NOMO-1 treated with dmso at 0.1 percent for 144 hours (cell line): Measurements from ENCODE around the gene ARRDC5.
"Not testable (repeated sequence)": the region's sequence is repeated elsewhere in the genome, so short reads cannot be mapped to it uniquely, and the experiment has no call there.

ENCODE experiments used
- DNase-seq: peaks from one replicate; lab custom pipeline; 2025; ENCODE audit not compliant: unreplicated experiment; lab: John Stamatoyannopoulos, UW

ARRDC5 gene

DNA sequence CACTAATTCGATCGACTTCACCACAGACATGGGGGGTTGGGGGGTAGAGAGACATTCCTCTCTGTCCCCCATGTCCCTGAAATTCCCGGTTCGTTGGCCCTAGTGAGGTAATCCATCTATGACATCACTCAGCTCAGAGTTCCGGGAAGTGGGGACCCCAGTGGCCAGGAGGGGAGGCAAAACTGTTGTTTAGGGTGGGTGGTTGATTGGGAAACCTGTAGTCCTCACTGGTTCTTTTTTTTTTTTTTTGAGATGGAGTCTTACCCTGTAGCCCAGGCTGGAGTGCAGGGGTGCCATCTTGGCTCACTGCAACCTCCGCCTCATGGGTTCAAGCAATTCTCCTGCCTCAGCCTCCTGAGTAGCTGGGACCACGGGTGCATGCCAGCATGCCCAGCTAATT lies at the start of gene ARRDC5:
ARRDC5 (minus strand) TSS at position 101 of the 400 bp plus-strand sequence; CDS start at position 30, 71 bp downstream.
- DNase-seq: no peak

DNA sequence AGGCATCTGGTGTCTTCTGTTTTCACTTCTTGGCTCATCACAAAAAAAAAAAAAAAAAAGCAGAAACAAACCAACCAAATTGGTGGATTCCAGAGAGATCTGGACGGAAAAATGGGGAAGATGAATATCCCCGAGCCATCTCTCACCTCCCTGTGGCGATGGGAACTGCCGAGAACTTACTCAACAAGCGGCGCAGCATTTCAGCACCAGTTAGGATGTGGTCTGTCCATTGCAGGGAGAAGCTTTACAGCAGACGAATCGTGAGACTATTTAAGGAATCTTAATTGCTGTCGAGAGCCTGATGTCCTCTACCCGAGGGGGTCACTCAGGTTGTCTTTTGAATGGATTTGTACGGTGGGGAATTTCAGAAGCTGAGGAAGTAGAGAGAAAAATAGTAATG lies 49.0 kb upstream of the ARRDC5 start:
- no peak for DNase-seq

DNA sequence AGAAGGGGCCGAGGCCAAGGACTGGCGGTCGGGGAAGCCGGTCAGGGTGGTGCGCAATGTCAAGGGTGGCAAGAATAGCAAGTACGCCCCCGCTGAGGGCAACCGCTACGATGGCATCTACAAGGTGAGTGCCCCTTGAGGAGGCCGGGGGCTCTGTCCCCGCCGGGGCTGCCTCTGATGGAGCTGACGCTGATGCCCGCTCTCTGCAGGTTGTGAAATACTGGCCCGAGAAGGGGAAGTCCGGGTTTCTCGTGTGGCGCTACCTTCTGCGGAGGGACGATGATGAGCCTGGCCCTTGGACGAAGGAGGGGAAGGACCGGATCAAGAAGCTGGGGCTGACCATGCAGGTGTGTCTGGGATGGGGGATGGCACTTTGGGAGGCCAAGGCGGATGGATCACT lies 48.0 kb upstream of the ARRDC5 start:
- DNase-seq: not testable (repeated sequence)

DNA sequence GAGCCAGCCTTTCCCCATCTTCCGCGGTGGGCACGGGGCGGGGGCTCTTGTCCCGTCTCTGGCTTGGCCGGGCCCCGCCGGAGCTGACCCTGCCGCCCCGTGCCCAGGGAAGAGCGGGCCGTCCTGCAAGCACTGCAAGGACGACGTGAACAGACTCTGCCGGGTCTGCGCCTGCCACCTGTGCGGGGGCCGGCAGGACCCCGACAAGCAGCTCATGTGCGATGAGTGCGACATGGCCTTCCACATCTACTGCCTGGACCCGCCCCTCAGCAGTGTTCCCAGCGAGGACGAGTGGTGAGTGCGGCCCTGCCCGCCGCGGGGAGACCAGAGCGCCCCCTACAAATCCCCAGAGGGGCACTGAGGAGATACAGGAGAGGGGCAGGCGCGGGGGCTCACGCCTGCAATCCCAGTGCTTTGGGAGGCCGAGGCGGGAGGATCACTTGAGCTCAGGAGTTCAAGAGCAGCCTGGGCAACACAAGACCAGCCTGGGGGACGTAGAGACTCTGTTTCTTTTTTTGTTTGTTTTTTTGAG lies 39.0 kb upstream of the ARRDC5 start:
- DNase-seq: not testable (repeated sequence)

DNA sequence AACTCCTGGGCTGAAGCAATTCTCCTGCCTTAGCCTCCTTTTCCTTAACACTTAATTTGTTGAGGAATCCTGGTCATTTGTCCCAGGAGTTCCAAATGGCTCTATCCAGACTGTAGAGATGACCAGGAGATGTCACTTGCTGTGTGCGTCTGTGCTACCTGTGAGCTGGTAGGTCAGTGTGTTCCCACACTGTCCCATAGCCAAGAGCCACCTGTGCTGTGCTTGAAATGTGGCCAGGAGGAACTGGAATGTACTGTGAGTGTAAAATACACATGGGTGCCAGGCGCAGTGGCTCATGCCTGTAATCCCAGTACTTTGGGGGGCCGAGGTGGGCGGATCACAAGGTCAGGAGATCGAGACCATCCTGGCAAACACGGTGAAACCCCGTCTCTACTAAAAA lies 36.8 kb upstream of the ARRDC5 start:
- no peak for DNase-seq

DNA sequence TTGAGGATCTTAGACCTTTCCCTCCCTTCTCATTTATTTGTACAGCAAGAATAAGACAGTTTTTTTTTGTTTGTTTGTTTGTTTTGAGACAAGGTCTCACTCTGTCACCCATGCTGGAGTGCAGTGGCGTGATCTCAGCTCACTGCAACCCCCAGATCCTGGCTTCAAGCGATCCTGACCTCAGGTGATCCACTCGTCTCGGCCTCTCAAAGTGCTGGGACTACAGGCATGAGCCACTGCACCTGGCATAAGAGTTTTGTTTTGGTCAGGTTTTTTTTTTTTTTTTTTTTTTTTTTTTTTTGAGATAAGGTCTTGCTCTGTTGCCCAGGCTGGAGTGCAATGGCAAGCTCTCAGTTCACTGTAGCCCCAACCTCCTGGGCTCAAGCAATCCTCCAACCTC lies 35.8 kb upstream of the ARRDC5 start:
- DNase-seq: not testable (repeated sequence)

DNA sequence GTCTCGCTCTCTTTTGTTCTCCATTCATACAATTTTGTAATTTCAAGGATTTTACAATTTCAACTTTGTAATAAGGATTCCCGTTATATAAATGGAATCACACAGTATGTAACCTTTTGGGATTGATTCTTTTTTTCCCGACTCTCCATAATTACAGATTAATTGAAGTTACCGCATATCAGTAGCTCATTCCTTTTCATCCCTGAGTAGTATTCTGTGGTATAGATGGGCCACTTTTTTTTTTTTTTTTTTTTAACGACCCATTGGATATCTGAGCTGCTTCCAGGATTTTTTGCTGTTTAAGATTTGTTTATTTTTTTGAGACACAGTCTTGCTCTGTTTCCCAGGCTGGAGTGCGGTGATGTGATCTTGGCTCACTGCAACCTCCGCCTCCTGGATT lies 34.4 kb upstream of the ARRDC5 start:
- DNase-seq: no peak

DNA sequence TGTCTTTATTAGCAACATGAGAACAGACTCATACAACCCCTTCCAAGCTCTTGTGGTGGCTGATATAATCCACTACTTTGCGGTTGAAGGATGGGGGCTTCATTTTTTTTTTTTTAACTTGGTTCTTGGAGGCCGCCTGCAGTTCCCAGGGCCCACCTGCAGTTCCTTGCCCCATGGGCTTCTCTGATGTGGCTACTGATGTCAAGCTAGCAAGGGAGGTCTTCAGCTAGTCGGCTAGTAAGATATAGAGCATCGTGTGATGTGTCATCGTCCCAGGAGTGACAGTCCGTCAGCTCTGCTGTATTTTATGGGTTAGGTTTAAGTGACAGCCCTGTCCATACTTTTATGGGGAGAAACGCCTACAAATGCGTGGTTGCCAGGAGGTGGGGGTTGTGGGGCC lies 32.7 kb upstream of the ARRDC5 start:
- no peak for DNase-seq

DNA sequence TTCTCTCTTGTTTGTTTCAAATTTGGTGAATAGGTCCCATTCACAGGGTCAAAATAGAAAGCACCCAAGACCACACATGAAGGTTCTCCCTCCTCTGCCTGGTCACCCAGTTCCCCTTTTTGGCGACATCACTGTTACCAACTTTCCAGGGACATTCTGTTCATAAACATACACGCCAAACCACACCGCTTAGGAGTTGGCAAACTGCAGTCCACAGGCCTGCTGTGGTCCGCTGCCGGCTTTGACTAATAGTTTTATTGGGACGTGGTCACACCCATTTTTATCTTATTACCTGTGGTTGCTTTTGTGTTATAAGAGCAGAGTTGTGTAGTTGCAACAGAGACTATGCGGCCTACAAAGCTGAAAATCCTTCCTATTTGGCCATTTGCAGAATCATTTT lies 30.8 kb upstream of the ARRDC5 start:
- no peak for DNase-seq

DNA sequence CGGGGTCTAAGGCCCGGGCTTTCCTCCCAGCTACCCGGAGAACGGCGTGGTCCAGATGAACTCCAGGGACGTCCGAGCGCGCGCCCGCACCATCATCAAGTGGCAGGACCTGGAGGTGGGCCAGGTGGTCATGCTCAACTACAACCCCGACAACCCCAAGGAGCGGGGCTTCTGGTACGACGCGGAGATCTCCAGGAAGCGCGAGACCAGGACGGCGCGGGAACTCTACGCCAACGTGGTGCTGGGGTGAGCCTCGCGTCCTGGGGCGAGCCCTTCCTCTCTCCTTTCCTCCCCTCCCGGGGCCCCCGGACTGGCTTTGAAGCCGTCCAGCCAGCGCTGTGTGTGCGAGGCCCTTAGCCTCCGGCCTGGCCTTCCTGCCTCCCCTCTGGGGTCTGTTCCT lies 30.0 kb upstream of the ARRDC5 start:
- no peak for DNase-seq

DNA sequence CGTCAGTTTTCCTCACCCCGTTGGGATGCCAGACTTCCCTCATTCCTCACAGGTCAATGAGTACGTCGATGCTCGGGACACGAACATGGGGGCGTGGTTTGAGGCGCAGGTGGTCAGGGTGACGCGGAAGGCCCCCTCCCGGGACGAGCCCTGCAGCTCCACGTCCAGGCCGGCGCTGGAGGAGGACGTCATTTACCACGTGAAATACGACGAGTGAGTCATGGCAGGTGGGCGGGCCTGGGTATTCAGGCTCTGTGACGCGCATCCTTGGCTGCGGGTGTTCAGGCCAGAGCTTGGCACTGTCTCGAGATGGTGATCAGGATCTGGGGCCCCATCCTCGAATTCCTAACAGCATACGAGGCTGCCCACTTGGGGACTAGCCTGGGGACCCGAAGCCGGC lies 28.0 kb upstream of the ARRDC5 start:
- no peak for DNase-seq

DNA sequence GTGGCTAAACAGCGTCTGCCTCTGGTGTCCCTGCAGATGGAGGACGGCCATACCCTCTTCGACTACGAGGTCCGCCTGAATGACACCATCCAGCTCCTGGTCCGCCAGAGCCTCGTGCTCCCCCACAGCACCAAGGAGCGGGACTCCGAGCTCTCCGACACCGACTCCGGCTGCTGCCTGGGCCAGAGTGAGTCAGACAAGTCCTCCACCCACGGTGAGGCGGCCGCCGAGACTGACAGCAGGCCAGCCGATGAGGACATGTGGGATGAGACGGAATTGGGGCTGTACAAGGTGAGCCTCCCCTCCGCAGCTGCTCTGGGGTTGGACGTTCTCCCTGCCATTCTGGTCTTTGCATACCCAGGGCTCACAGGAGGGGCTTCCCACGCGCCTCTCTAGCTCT lies 26.5 kb upstream of the ARRDC5 start:
- DNase-seq: no peak

DNA sequence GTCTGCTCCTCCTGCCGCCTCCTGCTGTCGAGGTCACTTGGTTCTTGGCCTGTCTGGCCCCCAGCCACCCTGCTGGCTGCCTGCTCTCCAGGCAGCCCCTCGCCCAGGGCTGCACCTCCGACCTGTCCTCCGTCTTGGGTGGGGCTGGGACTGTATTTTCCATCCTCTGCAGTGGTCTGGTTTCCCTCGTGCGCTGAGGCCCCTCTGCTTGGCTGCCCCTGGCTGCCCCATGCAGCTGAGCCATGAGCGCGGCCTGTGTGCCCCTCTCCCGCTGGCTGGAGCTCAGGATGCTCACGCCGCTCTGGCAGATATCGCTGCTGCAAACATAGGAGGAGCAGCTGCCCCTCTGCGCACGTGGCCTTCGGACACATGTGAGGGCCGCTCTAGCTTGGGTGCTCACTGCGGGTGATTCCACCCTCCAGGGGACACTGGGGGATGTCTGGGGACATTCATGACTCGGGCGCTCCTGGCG lies 20.6 kb upstream of the ARRDC5 start:
- DNase-seq: no peak

DNA sequence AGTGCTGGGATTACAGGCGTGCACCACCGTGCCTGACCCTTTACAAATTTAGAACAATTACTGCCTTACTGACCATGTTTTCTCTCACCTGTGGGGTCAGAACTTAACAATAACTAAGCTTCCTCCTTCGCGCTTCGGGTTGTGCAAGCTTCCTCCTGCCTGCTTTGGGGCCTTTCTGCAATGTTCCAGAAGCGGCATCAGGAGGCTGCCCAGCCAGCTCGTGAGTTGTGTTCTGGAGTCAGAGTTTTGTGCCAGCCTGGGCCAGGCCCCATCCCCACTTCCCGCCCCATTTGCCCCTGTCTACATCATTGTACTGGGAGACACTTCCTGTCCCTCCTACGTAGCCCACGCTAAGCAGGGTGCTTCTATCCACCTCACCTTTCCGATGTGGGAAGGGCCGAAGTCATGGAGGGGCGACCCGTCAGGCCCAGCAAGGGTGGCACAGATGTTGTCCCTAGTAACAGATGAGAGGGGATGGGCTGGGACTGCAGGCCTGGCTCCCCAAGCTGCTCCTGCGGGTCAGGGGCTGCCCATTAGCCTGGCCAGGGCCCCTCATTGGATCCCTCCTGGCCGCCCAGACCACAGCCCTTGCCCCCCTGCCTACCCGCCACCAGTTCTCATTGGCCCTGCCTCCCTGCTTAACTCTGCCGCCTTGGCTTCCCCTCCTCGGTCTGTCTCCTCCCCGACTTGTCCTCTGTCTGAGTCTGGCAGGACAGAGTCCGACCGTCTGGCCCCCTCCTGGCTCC lies 20.0 kb upstream of the ARRDC5 start:
- DNase-seq: peak; percentile 39

DNA sequence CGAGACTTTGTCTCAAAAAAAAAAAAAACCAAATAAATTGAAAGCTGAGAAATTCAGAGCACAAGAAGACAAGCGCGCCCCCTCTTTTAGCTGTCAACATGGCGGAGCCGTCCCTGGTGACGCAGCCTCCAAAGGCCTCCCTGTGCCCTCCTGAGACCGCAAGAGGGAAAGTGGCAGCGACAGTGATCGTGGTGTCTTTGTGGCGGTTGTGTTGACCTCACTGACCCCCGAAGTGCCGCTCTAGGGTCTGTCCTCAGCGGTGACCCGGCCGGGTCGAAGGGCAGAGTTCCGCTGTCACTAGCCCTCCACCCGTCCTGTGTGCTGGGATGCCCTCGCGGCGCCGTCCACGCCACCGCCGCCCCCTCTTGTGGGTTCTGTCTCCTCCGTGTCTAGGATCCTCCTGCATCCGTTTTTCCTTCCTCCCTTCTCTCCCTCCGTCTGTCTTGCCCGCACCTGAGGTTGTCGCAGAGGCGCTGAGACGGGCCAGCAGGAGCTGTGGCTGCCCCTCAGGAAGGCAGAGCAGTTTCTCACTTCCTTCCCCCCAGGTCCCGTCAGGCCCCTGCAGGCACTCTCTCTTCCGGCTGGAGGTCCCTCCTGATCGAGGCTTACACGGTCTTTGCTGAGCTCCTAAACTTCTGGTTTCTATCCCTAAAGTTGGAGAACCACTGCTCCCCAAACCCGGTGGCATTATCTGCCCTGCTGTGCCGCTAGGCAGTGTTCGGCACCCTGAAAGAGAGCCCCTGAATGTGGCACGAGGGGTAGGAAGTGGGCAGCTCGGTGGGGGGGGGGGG lies 13.8 kb upstream of the ARRDC5 start:
- no peak for DNase-seq

DNA sequence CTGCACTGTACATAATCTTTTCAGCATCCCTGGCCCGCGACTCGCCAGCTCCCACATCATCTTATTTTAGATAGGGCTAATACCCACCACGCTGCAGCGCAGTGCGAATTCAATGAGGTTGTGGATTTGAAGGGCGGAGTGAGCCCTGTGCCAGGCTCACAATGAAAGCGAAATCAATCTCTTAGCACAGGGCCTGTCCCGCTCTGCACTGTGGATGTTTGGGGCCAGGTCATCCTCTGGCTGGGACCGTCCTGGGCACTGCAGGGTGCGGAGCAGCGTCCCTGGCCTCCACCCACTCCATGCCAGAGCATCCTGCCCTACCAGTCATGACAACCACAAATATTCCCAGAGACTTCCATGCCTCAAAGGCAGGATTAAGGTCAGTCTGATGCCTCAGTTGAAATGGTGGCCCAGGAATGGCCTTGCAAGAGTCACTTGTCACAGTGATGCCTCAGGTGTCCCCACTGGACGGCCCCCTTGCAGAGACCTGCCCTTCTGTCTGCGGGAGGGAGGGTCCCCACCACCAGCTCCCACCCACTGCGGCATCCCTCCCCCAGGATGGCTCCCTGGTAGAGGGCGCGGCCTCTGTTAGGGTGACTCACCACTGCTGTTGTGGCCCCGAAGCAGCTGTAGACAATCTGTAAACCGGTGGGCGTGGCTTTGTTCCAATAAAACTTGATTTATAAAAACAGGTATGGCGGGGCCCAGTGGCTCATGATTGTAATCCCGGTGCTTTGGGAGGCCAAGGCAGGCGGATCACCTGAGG lies 12.2 kb upstream of the ARRDC5 start:
- DNase-seq: no peak

DNA sequence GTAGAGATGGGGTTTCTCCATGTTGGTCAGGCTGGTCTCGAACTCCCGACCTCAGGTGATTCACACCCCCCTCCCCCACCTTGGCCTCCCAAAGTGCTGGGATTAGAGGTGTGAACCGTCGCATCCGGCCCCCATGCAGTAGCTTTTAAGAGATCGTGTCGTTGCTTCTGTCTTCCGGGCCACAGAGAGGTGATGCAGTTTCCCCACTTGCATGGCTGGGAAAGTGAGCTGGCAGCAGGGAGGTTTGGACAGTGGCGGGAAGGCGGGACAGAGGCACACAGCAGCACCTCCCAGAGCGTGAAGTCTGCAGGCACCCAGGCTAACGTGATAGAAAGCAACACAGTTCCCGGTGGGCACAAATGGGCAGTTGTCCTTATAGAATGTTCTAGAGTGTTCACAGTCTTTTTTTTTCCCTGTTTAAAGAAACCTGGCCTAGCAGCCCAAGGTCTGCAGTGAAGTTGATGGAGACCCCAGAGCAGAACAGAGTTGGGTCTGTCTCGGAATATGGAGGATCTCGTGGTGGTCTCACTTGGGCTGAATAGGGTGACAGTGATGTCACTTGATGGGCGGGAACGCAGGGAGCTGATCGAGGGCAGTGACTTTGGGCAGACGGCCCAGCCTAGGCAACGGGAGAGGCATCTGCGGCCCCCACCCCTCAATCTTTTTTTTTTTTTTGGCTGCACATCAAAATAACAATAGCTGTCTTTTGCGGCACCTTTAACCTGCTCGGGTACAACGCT lies 11.5 kb upstream of the ARRDC5 start:
- DNase-seq: no peak

DNA sequence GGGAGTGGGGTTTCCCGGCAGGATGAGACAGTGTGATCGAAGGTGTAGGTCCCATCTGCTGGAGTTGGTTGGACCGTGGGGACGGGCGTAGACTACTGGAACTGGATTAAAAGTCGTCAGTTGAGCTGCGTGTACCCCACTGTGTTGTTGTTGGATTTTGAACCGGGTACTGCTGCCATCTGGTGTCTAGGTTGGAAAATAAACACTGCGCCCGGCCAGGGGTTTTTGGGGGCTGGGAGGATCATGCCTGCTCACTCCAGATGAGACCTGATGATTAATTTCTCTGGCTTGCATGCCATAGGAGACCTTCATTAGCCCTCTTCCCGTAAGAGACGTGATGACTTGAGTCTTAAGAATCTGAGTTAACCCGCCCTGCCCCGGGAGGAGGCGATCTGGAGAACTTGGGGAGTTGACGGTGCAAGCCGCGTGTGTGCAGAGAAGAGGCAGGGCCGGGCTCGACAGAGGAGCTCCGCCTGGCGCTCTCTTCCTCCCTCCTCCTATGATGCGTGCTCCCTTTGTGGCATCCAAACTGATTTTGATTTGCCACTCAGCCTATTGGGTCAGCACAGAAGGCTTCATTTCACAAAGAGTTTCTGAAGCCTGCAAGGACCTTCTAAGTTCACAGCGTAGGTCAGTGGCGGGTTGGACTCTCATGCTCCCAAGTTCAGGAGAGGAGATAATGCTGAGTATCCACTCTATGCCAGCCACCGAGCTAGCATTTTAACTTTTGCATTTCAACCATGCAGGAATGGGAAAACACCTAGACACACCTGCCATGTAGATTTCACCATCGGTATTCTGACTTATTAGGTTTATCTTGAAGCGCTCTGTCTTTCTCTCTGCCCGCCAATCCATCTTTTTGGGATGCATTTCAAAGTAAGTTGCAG lies 9.3 kb upstream of the ARRDC5 start:
- DNase-seq: no peak

DNA sequence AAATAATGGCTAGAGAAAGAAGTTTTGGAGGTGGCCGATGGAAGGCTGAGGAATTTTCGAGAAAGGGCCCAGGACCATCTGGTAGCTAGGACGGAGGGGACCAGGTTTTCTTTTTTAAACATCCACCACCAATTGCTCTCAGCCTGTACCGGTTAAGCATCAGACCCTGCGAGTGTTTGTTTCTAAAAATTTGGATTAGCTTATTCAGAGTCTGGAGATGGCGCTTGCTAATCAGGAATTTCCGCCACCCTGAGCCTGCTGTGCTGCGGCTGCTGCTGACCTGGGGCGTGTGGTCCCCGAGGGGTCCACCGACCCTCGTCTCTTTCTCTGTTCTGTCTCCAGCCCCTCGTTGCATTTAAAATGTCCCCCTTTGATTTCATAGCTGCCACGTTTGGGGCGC lies 8.6 kb upstream of the ARRDC5 start:
- DNase-seq: no peak
